Measurements from ENCODE around the gene RGS7. TPM values are rescaled to one million over a fixed set of nuclear protein-coding genes. Genes with fewer than 3 reads are reported as not detected.

RGS7 gene
- total and polyA plus RNA-seq, 2 donors from 2014 or later: 3.6 TPM; not detected in 1

DNA sequence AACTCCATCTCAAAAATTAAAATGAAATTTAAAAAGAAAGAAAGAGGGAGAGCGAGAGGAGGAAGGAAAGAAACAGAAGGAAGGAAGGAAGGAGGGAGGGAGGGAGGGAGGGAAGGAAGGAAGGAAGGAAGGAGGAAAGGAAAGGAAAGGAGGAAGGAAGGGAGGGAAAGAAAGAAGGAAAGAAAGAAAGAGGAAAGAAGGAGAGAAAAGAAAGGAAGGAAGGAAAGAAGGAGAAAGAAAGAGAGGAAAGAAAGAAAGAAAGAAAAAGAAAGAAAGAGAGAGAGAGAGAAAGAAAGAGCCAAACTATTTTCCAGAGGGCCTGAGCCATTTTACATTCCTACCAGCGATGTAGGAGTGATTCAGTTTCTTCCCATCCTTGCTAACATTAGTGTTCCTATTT, 364.0 kb downstream of the RGS7 start:
- TF ChIP-seq, protein P1, sequence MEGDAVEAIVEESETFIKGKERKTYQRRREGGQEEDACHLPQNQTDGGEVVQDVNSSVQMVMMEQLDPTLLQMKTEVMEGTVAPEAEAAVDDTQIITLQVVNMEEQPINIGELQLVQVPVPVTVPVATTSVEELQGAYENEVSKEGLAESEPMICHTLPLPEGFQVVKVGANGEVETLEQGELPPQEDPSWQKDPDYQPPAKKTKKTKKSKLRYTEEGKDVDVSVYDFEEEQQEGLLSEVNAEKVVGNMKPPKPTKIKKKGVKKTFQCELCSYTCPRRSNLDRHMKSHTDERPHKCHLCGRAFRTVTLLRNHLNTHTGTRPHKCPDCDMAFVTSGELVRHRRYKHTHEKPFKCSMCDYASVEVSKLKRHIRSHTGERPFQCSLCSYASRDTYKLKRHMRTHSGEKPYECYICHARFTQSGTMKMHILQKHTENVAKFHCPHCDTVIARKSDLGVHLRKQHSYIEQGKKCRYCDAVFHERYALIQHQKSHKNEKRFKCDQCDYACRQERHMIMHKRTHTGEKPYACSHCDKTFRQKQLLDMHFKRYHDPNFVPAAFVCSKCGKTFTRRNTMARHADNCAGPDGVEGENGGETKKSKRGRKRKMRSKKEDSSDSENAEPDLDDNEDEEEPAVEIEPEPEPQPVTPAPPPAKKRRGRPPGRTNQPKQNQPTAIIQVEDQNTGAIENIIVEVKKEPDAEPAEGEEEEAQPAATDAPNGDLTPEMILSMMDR (IDR thresholded peaks at IDR 0.05; ENCODE audit: borderline replicate concordance, extremely low read depth, insufficient read depth): no peak
- H3K9me3 ChIP-seq (ENCODE audit: control insufficient read depth in 2 of 3, insufficient read depth in 1 of 3, low read length in 3 of 3): no peaks in the 10 kb centered on the region
- no peaks in the 10 kb centered on the region for H3K4me1 ChIP-seq (ENCODE audit: control insufficient read depth in 2 of 3, insufficient read depth in 2 of 3, low read depth in 1 of 3, low read length in 3 of 3)
- intact Hi-C loops (cut with DNase I): no loop called here
- no peaks in the 10 kb centered on the region for H3K36me3 ChIP-seq (ENCODE audit: control insufficient read depth in 2 of 3, insufficient read depth in 3 of 3, low read length in 3 of 3)
- H3K27me3 ChIP-seq (ENCODE audit: control insufficient read depth, insufficient read depth, low read length): no peaks in the 10 kb centered on the region
- no peak overlapping the region for H3K4me3 ChIP-seq (ENCODE audit: low read length in 3 of 3)
- no peak overlapping the region for H3K27ac ChIP-seq (ENCODE audit: low read depth in 2 of 2, low read length in 2 of 2)
- FAIRE-seq (no peak), DNase-seq (no peak)
- H3K9ac ChIP-seq (ENCODE audit: low read length in 3 of 3): no peak overlapping the region

DNA sequence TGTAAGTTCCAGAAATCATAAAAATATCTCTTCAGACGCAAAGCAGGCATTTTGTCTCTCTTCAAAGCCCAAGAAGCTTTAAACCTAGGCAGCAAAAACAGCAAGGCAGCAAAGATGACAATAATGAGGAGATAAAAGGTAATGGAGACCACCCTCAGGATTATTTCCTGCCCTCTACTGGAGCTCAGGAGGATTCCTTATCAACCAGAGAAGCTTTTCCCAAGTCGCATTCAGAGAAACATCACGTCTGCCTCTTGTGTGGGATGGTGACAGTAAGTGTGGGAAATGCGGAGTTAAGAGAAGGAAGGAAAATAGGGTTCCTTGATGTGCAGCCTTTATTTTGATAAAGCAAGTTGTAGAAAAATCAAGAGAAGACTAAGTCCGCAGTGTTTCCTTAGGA, 365.8 kb downstream of the RGS7 start:
- Histone ChIP-seq H3K9ac (ENCODE audit: low read length in 3 of 3) (no peak overlapping the region), H3K27me3 (ENCODE audit: control insufficient read depth, insufficient read depth, low read length) (no peaks in the 10 kb centered on the region), H3K9me3 (ENCODE audit: control insufficient read depth in 2 of 3, insufficient read depth in 1 of 3, low read length in 3 of 3) (no peaks in the 10 kb centered on the region), H3K36me3 (ENCODE audit: control insufficient read depth in 2 of 3, insufficient read depth in 3 of 3, low read length in 3 of 3) (no peaks in the 10 kb centered on the region), H3K4me3 (ENCODE audit: low read length in 3 of 3) (no peak overlapping the region), H3K27ac (ENCODE audit: low read depth in 2 of 2, low read length in 2 of 2) (no peak overlapping the region), H3K4me1 (ENCODE audit: control insufficient read depth in 2 of 3, insufficient read depth in 2 of 3, low read depth in 1 of 3, low read length in 3 of 3) (no peaks in the 10 kb centered on the region)
- no peak for DNase-seq
- TF ChIP-seq, protein P1 (IDR thresholded peaks at IDR 0.05; ENCODE audit: borderline replicate concordance, extremely low read depth, insufficient read depth): no peak
- FAIRE-seq: no peak
- intact Hi-C loops (cut with DNase I): no loop called here

DNA sequence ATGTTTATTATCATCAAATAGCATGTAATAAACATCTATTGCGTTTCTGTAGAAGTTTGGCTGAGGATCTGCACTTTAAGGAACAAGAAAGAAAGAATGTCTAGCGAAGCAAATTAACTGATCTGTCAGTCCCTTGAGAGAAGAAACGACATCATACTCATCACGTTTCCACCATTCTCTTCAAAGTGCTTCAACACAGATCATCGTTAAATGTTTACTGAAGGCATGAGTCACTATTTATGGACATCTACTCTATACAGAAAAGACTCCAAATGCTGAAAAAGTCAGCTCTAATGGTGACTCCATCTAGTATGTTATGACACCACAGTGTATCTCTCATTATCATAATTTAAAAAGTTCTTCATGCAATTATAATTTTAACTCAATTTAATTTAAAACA, 369.1 kb downstream of the RGS7 start:
- Histone ChIP-seq H3K9me3 (ENCODE audit: control insufficient read depth in 2 of 3, insufficient read depth in 1 of 3, low read length in 3 of 3) (no peaks in the 10 kb centered on the region), H3K9ac (ENCODE audit: low read length in 3 of 3) (no peak overlapping the region), H3K27me3 (ENCODE audit: control insufficient read depth, insufficient read depth, low read length) (no peaks in the 10 kb centered on the region), H3K36me3 (ENCODE audit: control insufficient read depth in 2 of 3, insufficient read depth in 3 of 3, low read length in 3 of 3) (no peaks in the 10 kb centered on the region), H3K4me1 (ENCODE audit: control insufficient read depth in 2 of 3, insufficient read depth in 2 of 3, low read depth in 1 of 3, low read length in 3 of 3) (no peaks in the 10 kb centered on the region), H3K27ac (ENCODE audit: low read depth in 2 of 2, low read length in 2 of 2) (no peak overlapping the region), H3K4me3 (ENCODE audit: low read length in 3 of 3) (no peak overlapping the region)
- TF ChIP-seq, protein P1 (IDR thresholded peaks at IDR 0.05; ENCODE audit: borderline replicate concordance, extremely low read depth, insufficient read depth): no peak
- intact Hi-C loops (cut with DNase I): no loop called here
- no peak for DNase-seq
- FAIRE-seq: no peak

DNA sequence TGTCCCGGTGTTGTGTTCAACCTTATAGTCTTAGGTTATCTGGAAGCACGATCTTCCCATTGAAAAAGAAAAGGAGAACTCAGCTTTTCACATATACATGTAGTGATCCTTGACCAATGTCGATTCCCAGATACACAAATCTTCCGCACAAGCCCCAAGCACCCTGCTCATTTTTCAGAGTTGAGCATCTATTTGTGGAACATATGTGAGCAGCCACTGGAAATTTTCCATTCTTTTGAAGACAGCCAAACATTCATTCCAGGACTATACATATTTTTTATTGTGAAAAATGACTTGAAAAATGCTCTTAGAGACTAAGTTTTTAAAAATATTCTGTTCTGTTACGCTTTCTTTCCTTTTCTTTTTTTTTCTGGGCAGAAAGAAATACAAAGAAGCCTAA, 371.9 kb downstream of the RGS7 start:
- no peak overlapping the region for H3K27ac ChIP-seq (ENCODE audit: low read depth in 2 of 2, low read length in 2 of 2)
- intact Hi-C loops (cut with DNase I): no loop called here
- H3K9me3 ChIP-seq (ENCODE audit: control insufficient read depth in 2 of 3, insufficient read depth in 1 of 3, low read length in 3 of 3): no peaks in the 10 kb centered on the region
- no peaks in the 10 kb centered on the region for H3K27me3 ChIP-seq (ENCODE audit: control insufficient read depth, insufficient read depth, low read length)
- FAIRE-seq (no peak), DNase-seq (no peak)
- no peaks in the 10 kb centered on the region for H3K36me3 ChIP-seq (ENCODE audit: control insufficient read depth in 2 of 3, insufficient read depth in 3 of 3, low read length in 3 of 3)
- TF ChIP-seq, protein P1 (IDR thresholded peaks at IDR 0.05; ENCODE audit: borderline replicate concordance, extremely low read depth, insufficient read depth): no peak
- H3K9ac ChIP-seq (ENCODE audit: low read length in 3 of 3): no peak overlapping the region
- no peaks in the 10 kb centered on the region for H3K4me1 ChIP-seq (ENCODE audit: control insufficient read depth in 2 of 3, insufficient read depth in 2 of 3, low read depth in 1 of 3, low read length in 3 of 3)
- no peak overlapping the region for H3K4me3 ChIP-seq (ENCODE audit: low read length in 3 of 3)
